ENCODE results near the gene NRSN1. TPM values are rescaled to one million over a fixed set of nuclear protein-coding genes. Genes with fewer than 3 reads are reported as not detected.

NRSN1 gene
- total and polyA plus RNA-seq, 4 donors = not detected

- TF ChIP-seq, protein P1, sequence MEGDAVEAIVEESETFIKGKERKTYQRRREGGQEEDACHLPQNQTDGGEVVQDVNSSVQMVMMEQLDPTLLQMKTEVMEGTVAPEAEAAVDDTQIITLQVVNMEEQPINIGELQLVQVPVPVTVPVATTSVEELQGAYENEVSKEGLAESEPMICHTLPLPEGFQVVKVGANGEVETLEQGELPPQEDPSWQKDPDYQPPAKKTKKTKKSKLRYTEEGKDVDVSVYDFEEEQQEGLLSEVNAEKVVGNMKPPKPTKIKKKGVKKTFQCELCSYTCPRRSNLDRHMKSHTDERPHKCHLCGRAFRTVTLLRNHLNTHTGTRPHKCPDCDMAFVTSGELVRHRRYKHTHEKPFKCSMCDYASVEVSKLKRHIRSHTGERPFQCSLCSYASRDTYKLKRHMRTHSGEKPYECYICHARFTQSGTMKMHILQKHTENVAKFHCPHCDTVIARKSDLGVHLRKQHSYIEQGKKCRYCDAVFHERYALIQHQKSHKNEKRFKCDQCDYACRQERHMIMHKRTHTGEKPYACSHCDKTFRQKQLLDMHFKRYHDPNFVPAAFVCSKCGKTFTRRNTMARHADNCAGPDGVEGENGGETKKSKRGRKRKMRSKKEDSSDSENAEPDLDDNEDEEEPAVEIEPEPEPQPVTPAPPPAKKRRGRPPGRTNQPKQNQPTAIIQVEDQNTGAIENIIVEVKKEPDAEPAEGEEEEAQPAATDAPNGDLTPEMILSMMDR (IDR thresholded peaks at IDR 0.05; ENCODE audit: low read depth, low read length, missing input control) = no peak
- TF ChIP-seq ZBTB33 (IDR thresholded peaks at IDR 0.05) = no peak
- TF ChIP-seq SP1 (IDR thresholded peaks at IDR 0.05) = no peak
- TF ChIP-seq HNF4A (conservative IDR thresholded peaks at IDR 0.05) = no peak
- TF ChIP-seq EGR1 (IDR thresholded peaks at IDR 0.05; ENCODE audit: low read depth in 2 of 2) = no peak
- TF ChIP-seq RXRA (IDR thresholded peaks at IDR 0.05) = no peak
- TF ChIP-seq GABPA (IDR thresholded peaks at IDR 0.05 in 1 of 2, conservative IDR thresholded peaks at IDR 0.05 in 1 of 2) = no peak
- TF ChIP-seq, protein P2, sequence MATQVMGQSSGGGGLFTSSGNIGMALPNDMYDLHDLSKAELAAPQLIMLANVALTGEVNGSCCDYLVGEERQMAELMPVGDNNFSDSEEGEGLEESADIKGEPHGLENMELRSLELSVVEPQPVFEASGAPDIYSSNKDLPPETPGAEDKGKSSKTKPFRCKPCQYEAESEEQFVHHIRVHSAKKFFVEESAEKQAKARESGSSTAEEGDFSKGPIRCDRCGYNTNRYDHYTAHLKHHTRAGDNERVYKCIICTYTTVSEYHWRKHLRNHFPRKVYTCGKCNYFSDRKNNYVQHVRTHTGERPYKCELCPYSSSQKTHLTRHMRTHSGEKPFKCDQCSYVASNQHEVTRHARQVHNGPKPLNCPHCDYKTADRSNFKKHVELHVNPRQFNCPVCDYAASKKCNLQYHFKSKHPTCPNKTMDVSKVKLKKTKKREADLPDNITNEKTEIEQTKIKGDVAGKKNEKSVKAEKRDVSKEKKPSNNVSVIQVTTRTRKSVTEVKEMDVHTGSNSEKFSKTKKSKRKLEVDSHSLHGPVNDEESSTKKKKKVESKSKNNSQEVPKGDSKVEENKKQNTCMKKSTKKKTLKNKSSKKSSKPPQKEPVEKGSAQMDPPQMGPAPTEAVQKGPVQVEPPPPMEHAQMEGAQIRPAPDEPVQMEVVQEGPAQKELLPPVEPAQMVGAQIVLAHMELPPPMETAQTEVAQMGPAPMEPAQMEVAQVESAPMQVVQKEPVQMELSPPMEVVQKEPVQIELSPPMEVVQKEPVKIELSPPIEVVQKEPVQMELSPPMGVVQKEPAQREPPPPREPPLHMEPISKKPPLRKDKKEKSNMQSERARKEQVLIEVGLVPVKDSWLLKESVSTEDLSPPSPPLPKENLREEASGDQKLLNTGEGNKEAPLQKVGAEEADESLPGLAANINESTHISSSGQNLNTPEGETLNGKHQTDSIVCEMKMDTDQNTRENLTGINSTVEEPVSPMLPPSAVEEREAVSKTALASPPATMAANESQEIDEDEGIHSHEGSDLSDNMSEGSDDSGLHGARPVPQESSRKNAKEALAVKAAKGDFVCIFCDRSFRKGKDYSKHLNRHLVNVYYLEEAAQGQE (IDR thresholded peaks at IDR 0.05) = no peak
- TF ChIP-seq NR2F2 (IDR thresholded peaks at IDR 0.05) = no peak
- no peak for TF ChIP-seq YY1 (IDR thresholded peaks at IDR 0.05)
- TF ChIP-seq TAF1 (conservative IDR thresholded peaks at IDR 0.05) = no peak
- no peak for TF ChIP-seq FOXA2 (IDR thresholded peaks at IDR 0.05)
- TF ChIP-seq HNF4G (IDR thresholded peaks at IDR 0.05) = no peak
- TF ChIP-seq JUND (IDR thresholded peaks at IDR 0.05) = no peak
- TF ChIP-seq RAD21 (IDR thresholded peaks at IDR 0.05) = no peak
- no peak overlapping the region for H3K4me3 ChIP-seq (ENCODE audit: low read depth in 1 of 3, low read length in 3 of 3)
- H3K27me3 ChIP-seq (ENCODE audit: control insufficient read depth in 4 of 4, insufficient read depth in 4 of 4, low read length in 3 of 4) = no peaks in the 10 kb centered on the region
- H3K9me3 ChIP-seq (ENCODE audit: control insufficient read depth in 4 of 4, low read length in 3 of 4) = no peaks in the 10 kb centered on the region
- 32% methylated on average over 1 of the region's 1 CpG for WGBS
- H3K36me3 ChIP-seq (ENCODE audit: control insufficient read depth in 4 of 4, insufficient read depth in 3 of 4, low read depth in 1 of 4, low read length in 3 of 4) = no peaks in the 10 kb centered on the region
- H3K27ac ChIP-seq (ENCODE audit: low read depth in 1 of 2, low read length in 2 of 2) = no peak overlapping the region
- no peak overlapping the region for H3K9ac ChIP-seq (ENCODE audit: low read depth in 1 of 2, low read length in 2 of 2)
- no peaks in the 10 kb centered on the region for H3K4me1 ChIP-seq (ENCODE audit: control insufficient read depth in 4 of 4, insufficient read depth in 4 of 4, low read length in 3 of 4)
- DNase-seq (ENCODE audit: low spot score) = no peak
Observed at GRCh38 chr6:24157886-24158285, 31.9 kb downstream of the NRSN1 start.

GRCh38 chr6:24183584-24183983 lies 57.6 kb downstream of the NRSN1 start:
- Histone ChIP-seq H3K4me1 (ENCODE audit: control insufficient read depth in 4 of 4, insufficient read depth in 4 of 4, low read length in 3 of 4) (no peaks in the 10 kb centered on the region), H3K27me3 (ENCODE audit: control insufficient read depth in 4 of 4, insufficient read depth in 4 of 4, low read length in 3 of 4) (no peaks in the 10 kb centered on the region), H3K36me3 (ENCODE audit: control insufficient read depth in 4 of 4, insufficient read depth in 3 of 4, low read depth in 1 of 4, low read length in 3 of 4) (no peaks in the 10 kb centered on the region), H3K9me3 (ENCODE audit: control insufficient read depth in 4 of 4, low read length in 3 of 4) (peaks cover 0 to 2% (median 0%) of the 10 kb centered on the region in 4 donors), H3K27ac (ENCODE audit: low read depth in 1 of 2, low read length in 2 of 2) (no peak overlapping the region), H3K9ac (ENCODE audit: low read depth in 1 of 2, low read length in 2 of 2) (no peak overlapping the region), H3K4me3 (ENCODE audit: low read depth in 1 of 3, low read length in 3 of 3) (no peak overlapping the region)
- 90% methylated on average over 10 of the region's 10 CpGs for WGBS
- DNase-seq (ENCODE audit: low spot score) = no peak
- no peak for TF ChIP-seq JUND (IDR thresholded peaks at IDR 0.05)
- no peak for TF ChIP-seq TAF1 (conservative IDR thresholded peaks at IDR 0.05)
- TF ChIP-seq GABPA (IDR thresholded peaks at IDR 0.05 in 1 of 2, conservative IDR thresholded peaks at IDR 0.05 in 1 of 2) = no peak
- TF ChIP-seq, protein P2 (IDR thresholded peaks at IDR 0.05) = no peak
- no peak for TF ChIP-seq ATF3 (IDR thresholded peaks at IDR 0.05)
- TF ChIP-seq FOXA1 (IDR thresholded peaks at IDR 0.05) = no peak
- no peak for TF ChIP-seq HNF4G (IDR thresholded peaks at IDR 0.05)
- no peak for TF ChIP-seq MAX (IDR thresholded peaks at IDR 0.05)
- no peak for TF ChIP-seq ZBTB33 (IDR thresholded peaks at IDR 0.05)
- TF ChIP-seq RAD21 (IDR thresholded peaks at IDR 0.05) = no peak
- TF ChIP-seq RXRA (IDR thresholded peaks at IDR 0.05) = no peak
- no peak for TF ChIP-seq EGR1 (IDR thresholded peaks at IDR 0.05; ENCODE audit: low read depth in 2 of 2)
- no peak for TF ChIP-seq NR2F2 (IDR thresholded peaks at IDR 0.05)
- no peak for TF ChIP-seq FOXA2 (IDR thresholded peaks at IDR 0.05)
- TF ChIP-seq YY1 (IDR thresholded peaks at IDR 0.05) = no peak
- no peak for TF ChIP-seq SP1 (IDR thresholded peaks at IDR 0.05)

Data from liver (tissue), 9 donors.